KG1 (cell line): Measurements from ENCODE around the gene ZNF772.
"Not testable (repeated sequence)": the region's sequence is repeated elsewhere in the genome, so short reads cannot be mapped to it uniquely, and the experiment has no call there.

Source experiments
- DNase-seq: peaks from one replicate; lab custom pipeline; 2025; lab: John Stamatoyannopoulos, UW

The ZNF772 gene

DNA sequence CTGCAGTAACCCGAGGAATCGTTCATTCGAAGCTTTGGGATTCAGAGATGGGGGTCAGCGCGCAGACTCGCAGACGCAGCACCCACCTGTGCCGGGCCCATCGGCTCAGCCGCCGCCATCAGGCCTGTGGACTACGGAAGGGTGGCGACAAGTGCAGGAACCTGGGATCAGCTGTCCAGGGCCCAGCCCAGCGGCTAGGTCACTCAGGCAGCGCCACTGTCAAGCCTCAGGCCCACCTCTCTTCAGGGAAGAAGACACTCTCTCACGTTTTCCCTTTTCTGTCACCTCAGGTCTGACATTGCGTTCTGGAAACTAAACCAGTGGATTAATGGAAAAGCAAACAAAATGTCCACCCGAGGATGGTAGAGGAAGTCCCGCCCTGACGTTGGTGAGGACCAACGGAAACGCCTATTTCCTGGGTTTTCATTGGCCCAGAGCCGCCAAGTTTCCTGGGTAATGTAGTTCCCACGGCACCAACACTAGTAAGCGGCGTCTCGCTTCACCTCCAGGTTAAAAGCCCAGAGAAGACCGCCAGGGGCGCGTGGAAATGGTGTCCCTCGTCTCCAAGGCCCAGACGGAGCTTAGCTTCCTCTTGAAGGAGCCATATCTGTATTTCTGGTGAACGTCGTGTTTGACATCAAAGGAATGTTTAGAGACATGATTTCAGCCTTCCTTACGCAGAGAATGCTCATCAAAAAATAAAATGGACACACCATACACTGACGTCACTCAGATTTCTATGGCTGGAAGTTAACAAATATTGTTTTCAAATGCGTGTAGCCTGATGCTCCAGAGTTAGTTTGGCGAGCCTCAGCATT, at the start of gene ZNF772:
Gene ZNF772 (minus strand): TSS at position 376 of the 818 bp plus-strand sequence. CDS start 257 bp downstream, at position 119.
- peak; percentile 97 for DNase-seq

DNA sequence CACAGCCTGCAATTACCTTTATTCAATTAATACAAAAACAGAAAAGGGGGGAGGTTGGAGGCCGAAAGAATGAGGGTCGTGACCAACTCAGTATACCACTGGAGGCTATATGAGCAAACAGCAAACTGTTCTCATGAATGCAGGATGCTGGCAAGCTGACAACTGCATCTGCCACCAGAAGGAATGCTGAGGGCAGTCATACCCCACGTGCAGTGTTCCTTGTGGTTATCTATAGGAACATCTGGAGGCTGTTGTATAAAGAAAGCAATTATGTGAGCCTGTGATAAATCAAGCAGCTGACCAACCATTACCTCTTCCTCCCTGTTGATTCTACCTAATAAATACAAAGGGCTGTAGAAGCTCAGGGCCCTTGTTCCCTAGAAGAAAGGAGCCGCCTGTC, 40.7 kb upstream of the ZNF772 start:
- DNase-seq = not testable (repeated sequence)

DNA sequence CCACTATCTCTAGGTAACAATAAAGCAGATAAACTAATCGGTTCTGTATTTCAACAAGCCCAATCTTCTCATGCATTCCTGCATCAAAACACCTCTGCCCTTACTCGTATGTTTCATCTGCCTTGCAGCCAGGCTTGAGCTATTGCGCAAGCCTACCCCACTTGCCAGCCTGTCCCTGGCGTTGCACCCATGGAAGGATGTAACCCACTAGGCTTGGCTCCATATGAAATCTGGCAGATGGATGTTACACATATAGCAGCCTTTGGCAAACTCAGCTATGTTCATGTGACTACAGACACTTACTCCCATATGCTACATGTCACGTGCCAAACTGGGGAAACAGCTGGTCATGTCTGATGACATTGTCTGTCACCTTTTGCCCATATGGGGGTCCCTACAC, 37.9 kb upstream of the ZNF772 start:
- DNase-seq = no peak

DNA sequence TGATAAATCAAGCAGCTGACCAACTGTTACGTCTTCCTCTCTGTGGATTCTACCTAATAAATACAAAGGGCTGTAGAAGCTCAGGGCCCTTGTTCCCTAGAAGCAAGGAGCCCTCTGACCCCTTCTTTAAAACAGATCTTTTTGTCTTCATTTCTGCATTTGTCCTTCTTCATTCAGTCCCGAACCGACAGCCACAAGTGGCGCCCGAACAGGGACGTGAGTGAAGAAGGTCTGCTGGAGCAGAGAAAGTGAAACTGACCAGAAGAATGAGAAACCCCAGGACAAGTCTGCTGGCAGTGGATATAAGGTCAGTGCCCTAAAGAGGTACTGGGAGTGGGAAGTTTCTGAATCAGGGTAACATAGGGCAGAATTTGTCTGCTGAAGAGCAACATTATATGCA, 35.5 kb upstream of the ZNF772 start:
- no peak for DNase-seq

DNA sequence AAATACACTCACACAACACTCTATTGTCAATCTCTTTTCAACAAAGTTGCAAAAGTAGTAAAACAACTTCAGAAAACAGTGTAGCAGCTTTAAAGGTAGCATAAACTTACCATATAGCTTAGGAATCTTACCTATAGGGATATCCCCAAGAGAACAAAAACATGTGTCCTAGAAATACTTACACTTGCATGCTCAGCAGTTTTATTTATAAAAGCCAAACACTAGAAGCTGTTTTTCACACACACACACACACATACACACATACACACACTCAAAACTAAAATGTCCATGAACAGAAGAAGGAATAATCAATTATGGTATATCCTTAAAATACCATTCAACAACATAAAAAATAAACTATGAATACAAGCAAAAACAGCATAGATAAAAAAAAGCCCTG, 34.1 kb upstream of the ZNF772 start:
- no peak for DNase-seq

DNA sequence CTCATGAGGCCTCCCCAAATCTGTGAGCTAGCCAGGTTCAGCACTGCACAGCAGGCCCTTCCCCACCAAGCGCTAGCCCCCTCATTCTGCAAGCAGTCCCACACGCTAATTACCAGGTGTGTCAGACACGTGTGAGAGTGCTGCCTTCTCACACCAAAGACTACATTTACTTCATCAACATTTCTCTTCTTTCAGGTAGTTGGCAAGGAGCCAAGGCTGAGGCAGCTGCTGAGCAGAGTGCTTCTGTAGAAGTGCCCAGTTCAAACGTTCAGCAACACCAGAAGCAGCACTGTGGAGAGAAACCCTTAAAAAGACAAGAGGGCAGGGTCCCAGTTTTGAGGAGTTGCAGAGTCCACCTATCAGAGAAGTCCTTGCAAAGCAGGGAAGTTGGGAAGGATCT, 28.8 kb upstream of the ZNF772 start:
- no peak for DNase-seq

GRCh38 chr19:57500400-57500799, 23.0 kb upstream of the ZNF772 start:
- DNase-seq = not testable (repeated sequence)

- peak; percentile 93 for DNase-seq
Observed at GRCh38 chr19:57499680-57500395, 22.5 kb upstream of the ZNF772 start, which contains the start of gene ZNF773. Gene ZNF773 (plus strand): TSS chr19:57499938. CDS start chr19:57500081, 143 bp downstream.

DNA sequence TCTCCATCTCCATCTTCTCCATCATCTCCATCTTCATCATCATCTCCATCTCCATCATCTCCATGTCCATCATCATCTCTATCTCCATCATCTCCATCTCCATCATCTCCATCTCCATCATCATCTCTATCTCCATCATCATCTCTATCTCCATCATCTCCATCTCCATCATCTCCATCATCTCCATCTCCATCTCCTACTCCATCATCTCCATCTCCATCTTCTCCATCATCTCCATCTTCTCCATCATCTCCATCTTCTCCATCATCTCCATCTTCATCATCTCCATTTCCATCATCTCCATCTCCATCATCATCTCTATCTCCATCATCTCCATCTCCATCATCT, 21.9 kb upstream of the ZNF772 start:
- DNase-seq = not testable (repeated sequence)

GRCh38 chr19:57488299-57488644, 10.9 kb upstream of the ZNF772 start:
- DNase-seq = not testable (repeated sequence)

DNA sequence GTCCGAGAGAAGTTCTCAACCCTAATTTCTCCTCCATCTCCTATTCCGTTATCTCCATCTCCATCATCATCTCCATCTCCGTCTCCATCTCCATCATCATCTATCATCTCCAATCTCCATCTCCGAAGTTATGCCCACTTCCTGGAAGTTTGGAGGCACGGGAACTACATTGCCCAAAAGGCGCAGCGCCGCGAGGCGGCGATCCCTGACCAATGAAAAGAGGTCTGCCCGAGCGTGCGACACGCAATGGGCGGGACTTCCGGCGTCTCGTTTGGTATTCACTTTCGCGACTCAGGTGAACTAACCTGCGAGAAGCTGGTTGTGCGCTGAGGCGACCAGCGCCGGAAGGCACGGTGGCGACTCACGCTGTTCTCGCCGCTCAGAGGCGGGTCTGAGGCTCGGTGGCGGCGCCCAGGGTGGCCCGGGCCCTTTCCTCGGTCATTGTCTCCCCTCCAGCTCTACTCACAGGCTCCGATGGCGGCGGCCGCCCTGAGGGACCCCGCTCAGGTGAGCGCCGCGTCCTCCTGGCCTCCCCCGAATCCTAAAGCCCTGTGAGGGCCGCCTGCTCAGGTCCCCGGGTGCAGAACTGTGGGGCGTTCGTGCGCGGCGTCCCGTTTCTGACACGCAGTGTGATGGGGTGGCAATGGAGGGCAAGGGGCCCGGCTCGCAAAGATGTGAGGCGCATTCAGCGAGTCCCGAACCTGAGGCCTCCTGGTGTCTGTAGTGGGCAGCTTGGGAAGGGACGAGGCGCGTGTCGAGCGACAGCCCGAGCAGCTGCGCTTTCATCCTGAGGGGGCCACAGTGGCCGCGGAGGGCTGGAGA, 10.3 kb upstream of the ZNF772 start, which contains the start of gene ZNF419:
Gene ZNF419 (plus strand): TSS at position 274 of the 822 bp plus-strand sequence. CDS start 201 bp downstream, at position 475.
- peak; percentile 86 for DNase-seq

GRCh38 chr19:57473646-57474045, 3.7 kb downstream of the ZNF772 start:
- no peak for DNase-seq

DNA sequence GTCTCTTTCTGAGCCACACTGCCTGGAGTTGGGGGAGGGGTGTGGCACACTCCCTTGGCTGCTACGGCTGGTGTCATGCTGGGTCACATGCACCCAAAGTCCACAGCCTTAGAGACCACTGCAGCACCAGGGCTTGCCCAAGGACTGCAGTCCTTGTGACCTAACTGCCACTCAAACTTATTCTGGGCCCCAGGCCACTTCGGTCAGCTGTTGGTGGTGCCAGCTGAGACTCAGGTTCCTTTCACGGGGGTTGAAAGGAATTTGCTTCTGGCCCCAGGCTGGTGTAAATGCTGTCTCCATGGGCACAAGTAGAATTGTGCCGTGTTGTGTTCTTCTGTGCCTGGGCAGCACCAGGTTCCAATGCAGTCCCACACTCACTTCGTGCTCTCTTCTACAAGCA, 10.9 kb downstream of the ZNF772 start:
- no peak for DNase-seq

DNA sequence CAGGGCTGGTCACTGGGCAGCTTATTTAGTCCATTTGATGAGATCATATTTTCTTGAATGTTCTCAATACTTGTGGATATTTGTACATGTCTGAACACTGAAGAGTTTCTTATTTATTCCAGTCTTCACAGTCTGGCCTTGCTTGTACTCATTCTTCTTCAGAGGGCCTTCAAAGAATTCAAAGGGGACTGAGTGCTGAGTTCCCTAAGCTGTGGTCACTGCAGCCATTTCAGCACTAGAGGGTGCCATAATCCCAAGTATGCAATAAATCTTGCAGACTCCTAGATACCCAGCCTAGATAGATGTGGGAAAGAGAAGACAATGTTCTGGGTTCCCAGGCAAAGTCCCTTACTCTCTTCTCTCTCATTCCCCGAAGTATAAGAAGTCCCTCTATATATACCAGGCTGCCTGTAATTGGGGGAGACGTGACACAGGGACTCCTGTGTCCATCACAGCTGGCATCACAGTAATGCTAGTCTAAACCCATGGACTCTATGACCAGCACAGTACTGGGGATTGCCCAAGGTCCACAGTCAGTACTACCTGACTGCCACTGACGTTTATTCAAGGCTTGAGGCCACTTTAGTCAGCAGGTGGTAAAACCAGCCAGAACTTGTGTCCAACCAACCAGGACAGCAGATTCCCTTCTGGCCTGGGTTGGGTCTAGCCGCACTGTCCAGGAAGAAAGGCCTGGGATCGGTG, 11.5 kb downstream of the ZNF772 start:
- DNase-seq = peak; percentile 5

DNA sequence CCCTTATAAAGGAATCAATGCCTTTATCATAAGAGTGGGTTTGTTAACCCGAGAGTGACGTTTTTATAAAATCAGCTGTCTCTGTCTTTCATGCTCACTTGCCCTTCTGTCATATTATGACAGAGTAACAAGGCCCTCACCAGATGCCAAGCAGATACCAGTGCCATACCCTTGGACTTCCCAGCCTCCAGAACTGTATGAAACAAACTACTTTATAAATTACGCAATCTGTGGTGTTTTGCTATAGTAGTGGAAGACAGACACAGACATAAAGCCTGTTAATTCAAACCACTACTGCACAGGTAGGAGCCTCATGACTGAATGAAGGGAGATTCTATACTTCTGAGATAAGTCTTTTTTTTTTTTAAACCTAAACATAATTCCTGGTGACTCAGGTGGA, 25.1 kb downstream of the ZNF772 start:
- no peak for DNase-seq

GRCh38 chr19:57443121-57443696, 34.2 kb downstream of the ZNF772 start:
- DNase-seq = no peak

DNA sequence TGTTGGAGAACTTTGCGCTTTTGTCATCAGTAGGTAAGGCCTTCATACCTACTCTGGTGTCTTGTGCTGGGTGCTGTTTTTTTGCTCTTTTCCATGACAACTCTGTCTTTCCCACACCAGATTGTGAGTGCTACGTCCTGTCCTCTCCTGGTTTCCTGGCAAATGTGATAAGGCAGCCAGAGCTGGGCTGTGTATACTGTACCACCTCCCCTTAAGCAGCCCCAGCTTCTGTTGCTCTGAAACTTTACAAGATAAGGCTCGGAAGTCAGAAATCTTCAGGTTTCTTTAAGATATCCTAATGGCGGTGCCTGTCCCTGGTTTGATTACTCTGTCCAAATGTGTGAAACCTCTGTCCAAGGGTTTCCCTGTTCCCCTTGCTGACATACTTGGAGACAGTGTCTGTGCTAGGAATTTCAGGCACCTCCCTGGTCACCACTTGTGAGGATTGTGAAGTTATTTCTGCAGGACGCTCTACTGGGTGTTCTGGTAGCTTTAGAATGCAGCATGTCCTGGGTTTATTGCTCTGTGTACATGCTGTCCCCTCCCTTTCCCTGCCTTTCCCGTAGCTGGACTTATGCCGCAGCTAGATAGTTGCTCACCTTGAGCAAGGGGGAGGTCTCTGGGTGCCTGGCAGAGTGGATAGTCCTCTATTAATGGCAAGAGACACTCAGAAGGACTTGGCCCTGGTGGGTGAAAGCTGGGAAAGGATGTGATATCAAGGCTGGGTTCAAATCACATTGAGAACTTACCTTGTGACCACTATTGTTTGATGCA, 35.2 kb downstream of the ZNF772 start:
- DNase-seq = no peak

DNA sequence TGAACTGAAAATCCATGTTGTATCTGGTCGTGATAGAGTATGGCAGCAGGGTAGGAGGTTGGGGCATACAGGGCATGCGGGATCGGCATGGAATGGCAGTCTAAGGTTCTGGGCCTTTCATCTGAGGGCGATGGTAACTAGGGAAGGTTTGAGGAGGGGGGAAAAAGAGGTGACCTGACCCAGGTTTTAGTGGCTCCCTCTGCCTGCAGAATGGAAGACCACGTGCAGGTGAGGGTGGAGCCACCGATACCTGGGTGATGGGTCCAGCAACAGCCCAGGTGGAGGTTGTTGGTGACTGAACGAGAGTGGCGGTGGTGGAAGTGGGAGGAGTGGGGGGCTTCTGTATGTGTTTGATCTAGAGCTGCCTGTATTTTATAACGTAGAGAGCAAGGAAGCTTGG, 38.4 kb downstream of the ZNF772 start:
- no peak for DNase-seq

DNA sequence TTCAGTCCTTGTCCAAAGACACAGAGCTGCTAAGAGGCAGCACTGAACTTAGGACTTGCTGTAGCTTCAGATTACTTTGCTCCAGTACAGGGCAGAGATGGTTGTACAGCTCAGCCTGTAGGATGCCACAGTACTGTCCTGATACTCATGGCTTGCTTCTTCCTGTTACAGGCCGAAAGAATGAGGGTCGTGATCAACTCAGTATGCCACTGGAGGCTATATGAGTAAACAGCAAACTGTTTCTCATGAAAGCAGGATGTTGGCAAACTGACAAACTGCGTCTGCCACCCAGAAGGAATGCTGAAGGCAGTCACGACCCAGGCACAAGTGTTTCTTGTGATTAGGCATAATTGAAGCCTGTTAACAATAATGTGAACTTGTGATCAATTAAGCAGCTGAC, 39.4 kb downstream of the ZNF772 start:
- no peak for DNase-seq

GRCh38 chr19:57436417-57436816, 40.9 kb downstream of the ZNF772 start:
- DNase-seq = no peak
